KMS-11 (cell line): ENCODE results near the gene DCLRE1B.

Source experiments
- H2AFZ ChIP-seq: fragments of 200-600 bp; sonication (generic); 2 replicates; pipeline ENCODE4 v1.6.1; 2016; ENCODE audit warnings: antibody characterized with exemption, mixed run types, low read depth
- H3K27ac ChIP-seq: fragments of 200-600 bp; sonication (generic); 2 replicates; pipeline ENCODE4 v1.6.1; 2016; ENCODE audit warnings: mild to moderate bottlenecking, mixed run types
- H3K27me3 ChIP-seq: fragments of 200-600 bp; sonication (generic); 2 replicates; pipeline ENCODE4 v1.6.1; 2017; ENCODE audit warnings: mild to moderate bottlenecking, low read depth, mixed run types, moderate library complexity; ENCODE audit not compliant: insufficient read depth
- H3K36me3 ChIP-seq: fragments of 200-600 bp; sonication (generic); 2 replicates; pipeline ENCODE4 v1.6.1; 2017; ENCODE audit warnings: mild to moderate bottlenecking, mixed run types; ENCODE audit not compliant: insufficient read depth
- H3K4me1 ChIP-seq: fragments of 200-600 bp; sonication (generic); 2 replicates; pipeline ENCODE4 v1.6.1; 2016; ENCODE audit warnings: mild to moderate bottlenecking, low read depth, mixed run types; ENCODE audit not compliant: poor library complexity, severe bottlenecking
- H3K4me2 ChIP-seq: fragments of 200-600 bp; sonication (generic); 2 replicates; pipeline ENCODE4 v1.7.0; 2016; ENCODE audit warnings: mild to moderate bottlenecking, mixed run types
- H3K4me3 ChIP-seq: fragments of 200-600 bp; sonication (generic); IDR thresholded peaks from 2 replicates; pipeline ENCODE4 v1.6.1; 2017; ENCODE audit warnings: low read depth, low read length, mixed read lengths; ENCODE audit not compliant: insufficient read depth
- H3K79me2 ChIP-seq: fragments of 200-600 bp; sonication (generic); 2 replicates; pipeline ENCODE4 v1.6.1; 2016; ENCODE audit warnings: low read depth, mixed run types; ENCODE audit not compliant: insufficient read depth
- H3K9ac ChIP-seq: fragments of 200-600 bp; sonication (generic); 2 replicates; pipeline ENCODE4 v1.6.1; 2016; ENCODE audit warnings: mild to moderate bottlenecking, mixed run types
- H4K20me1 ChIP-seq: fragments of 200-600 bp; sonication (generic); 2 replicates; pipeline ENCODE4 v1.6.1; 2016; ENCODE audit warnings: mild to moderate bottlenecking, mixed run types; ENCODE audit not compliant: insufficient read depth
- TF ChIP-seq, protein P1 (sequence below): fragments of 200-600 bp; sonication (generic); conservative IDR thresholded peaks from 2 replicates; pipeline ENCODE4 v1.6.1; 2017; ENCODE audit warnings: low read depth, mild to moderate bottlenecking, antibody characterized with exemption, low read length, moderate library complexity, mixed read lengths

The DCLRE1B gene

DNA sequence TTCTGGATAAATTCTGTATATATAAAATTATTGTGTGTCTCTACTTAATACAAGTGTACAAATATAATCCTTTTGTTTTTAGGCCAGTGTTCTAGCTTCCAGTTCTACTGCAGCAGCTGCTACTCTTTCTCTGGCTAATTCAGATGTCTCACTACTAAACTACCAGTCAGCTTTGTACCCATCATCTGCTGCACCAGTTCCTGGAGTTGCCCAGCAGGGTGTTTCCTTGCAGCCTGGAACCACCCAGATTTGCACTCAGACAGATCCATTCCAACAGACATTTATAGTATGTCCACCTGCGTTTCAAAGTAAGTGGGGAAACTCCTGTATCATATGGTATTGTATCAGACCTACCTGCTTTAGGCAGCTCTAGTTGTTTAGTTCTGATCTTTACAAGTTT, 52.9 kb downstream of the DCLRE1B start:
- Histone ChIP-seq H3K9ac (no peak overlapping the region), H4K20me1 (no peaks in the 10 kb centered on the region), H3K4me1 (peaks cover 9% of the 10 kb centered on the region), H3K27me3 (no peaks in the 10 kb centered on the region), H3K79me2 (no peaks in the 10 kb centered on the region), H3K4me2 (no peak overlapping the region), H2AFZ (no peak overlapping the region), H3K4me3 (no peak overlapping the region), H3K36me3 (no peaks in the 10 kb centered on the region), H3K27ac (no peak overlapping the region)
- TF ChIP-seq, protein P1, sequence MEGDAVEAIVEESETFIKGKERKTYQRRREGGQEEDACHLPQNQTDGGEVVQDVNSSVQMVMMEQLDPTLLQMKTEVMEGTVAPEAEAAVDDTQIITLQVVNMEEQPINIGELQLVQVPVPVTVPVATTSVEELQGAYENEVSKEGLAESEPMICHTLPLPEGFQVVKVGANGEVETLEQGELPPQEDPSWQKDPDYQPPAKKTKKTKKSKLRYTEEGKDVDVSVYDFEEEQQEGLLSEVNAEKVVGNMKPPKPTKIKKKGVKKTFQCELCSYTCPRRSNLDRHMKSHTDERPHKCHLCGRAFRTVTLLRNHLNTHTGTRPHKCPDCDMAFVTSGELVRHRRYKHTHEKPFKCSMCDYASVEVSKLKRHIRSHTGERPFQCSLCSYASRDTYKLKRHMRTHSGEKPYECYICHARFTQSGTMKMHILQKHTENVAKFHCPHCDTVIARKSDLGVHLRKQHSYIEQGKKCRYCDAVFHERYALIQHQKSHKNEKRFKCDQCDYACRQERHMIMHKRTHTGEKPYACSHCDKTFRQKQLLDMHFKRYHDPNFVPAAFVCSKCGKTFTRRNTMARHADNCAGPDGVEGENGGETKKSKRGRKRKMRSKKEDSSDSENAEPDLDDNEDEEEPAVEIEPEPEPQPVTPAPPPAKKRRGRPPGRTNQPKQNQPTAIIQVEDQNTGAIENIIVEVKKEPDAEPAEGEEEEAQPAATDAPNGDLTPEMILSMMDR, result no peak

DNA sequence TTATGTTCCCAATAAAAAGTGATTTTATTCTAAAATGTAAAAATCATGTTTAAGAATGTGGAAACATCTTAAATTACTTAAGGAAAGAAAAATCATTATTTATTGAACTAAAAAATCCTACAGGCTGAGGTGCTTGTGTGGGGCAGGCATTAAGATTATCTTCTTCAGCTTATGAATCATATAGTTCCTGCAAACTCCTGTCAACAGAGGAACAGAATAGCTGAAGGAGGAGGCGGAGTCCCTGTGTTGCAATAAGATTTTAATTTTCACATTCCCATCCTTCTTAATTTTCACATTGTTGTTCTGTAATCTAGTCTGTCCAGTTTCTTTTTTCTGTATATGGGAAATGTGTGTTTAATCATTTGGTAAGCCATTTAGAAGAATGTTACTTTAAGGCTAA, 53.6 kb downstream of the DCLRE1B start:
- Histone ChIP-seq H3K4me2 (no peak overlapping the region), H4K20me1 (no peaks in the 10 kb centered on the region), H3K36me3 (no peaks in the 10 kb centered on the region), H3K4me3 (no peak overlapping the region), H3K79me2 (no peaks in the 10 kb centered on the region), H2AFZ (no peak overlapping the region), H3K4me1 (peaks cover 9% of the 10 kb centered on the region), H3K27ac (no peak overlapping the region), H3K27me3 (no peaks in the 10 kb centered on the region), H3K9ac (no peak overlapping the region)
- TF ChIP-seq, protein P1, result no peak

DNA sequence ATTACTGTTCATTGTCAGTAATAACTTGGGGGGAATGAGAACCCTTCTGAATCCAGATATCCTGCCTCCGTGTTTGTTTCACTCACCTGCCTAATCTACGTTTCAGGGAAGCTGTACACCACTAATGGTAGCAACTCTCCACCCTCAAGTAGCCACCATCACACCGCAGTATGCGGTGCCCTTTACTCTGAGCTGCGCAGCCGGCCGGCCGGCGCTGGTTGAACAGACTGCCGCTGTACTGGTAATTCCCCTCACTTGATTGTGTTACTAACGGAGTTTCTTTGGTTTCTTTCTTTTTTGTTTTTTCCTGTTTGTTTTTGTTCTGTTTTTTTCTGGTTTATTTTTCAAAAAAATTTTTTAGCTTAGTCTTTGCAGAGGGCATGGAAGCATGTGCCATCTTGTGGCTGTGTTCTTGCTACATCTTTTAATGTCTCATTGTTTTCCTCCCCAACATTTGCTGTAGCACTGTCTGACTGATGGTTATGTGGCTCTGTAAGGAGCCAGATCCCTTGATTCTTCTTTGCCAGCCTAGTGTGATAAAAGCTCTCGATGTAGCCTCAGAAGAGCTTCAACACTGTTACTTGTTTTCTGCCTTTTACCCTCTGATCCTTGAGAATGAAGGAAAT, 58.3 kb downstream of the DCLRE1B start:
- no peak overlapping the region for H3K27ac ChIP-seq
- H4K20me1 ChIP-seq, result no peaks in the 10 kb centered on the region
- H3K4me1 ChIP-seq, result no peaks in the 10 kb centered on the region
- no peaks in the 10 kb centered on the region for H3K27me3 ChIP-seq
- no peak overlapping the region for H3K4me3 ChIP-seq
- no peaks in the 10 kb centered on the region for H3K36me3 ChIP-seq
- no peaks in the 10 kb centered on the region for H3K79me2 ChIP-seq
- H3K4me2 ChIP-seq, result no peak overlapping the region
- TF ChIP-seq, protein P1, result no peak
- H3K9ac ChIP-seq, result no peak overlapping the region
- no peak overlapping the region for H2AFZ ChIP-seq
